ENCODE data around the gene CIB4. TPM values are rescaled to one million over a fixed set of nuclear protein-coding genes. Genes with fewer than 3 reads are reported as not detected.

CIB4 gene
- total and polyA plus RNA-seq, 2 donors (not counting 1 experiment from before 2014, with no cell fraction given), result not detected

DNA sequence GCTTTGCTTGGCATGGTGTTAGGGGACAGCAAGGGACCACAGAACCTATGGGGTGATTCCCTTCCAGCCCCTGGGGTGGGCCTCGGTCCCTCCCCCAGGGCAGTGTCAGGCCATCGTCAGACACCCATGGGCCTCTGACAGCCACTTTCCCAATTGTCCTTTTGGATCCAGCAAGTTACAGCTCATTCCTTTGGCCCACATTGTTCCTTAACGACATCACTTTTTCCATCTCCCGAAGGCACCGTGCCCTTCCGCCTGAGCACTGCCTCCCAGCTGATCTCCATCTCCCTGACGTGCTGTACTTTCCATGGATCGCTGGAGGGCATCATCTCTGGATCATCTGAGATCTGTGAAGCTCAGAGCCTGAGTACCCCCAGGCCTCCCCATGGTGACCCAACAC is 41.0 kb upstream of the CIB4 start:
- no peak overlapping the region for H3K27ac ChIP-seq (ENCODE audit: low read length in 2 of 2)
- H3K9me3 ChIP-seq (ENCODE audit: control extremely low read depth in 1 of 3, control insufficient read depth in 2 of 3, insufficient read depth in 1 of 3, low read length in 2 of 3), result peaks cover 0 to 5% (median 0%) of the 10 kb centered on the region in 3 donors
- no peaks in the 10 kb centered on the region for H3K36me3 ChIP-seq (replicated peaks in 1 of 2; ENCODE audit: control extremely low read depth in 1 of 2, control insufficient read depth in 1 of 2, extremely low read depth in 1 of 2, insufficient read depth in 2 of 2, low read length in 1 of 2)
- peaks cover 0 to 11% (median 0%) of the 10 kb centered on the region in 4 experiments for H3K27me3 ChIP-seq (replicated peaks in 1 of 4; ENCODE audit: control extremely low read depth in 1 of 4, control insufficient read depth in 3 of 4, insufficient read depth in 4 of 4, low read length in 3 of 4)
- no peaks in the 10 kb centered on the region for H4K20me1 ChIP-seq (ENCODE audit: control insufficient read depth, insufficient read depth, low read length, poor library complexity, severe bottlenecking)
- ChIA-PET CTCF (no interaction called here), POLR2A (no interaction called here)
- WGBS (ENCODE audit: insufficient coverage), result 94% methylated on average over 8 of the region's 8 CpGs
- ATAC-seq (ENCODE audit: low read depth), result no peak
- intact Hi-C loops (cut with micrococcal nuclease), result no loop called here
- H3K4me1 Mint-ChIP-seq, result no peaks in the 10 kb centered on the region
- no peak overlapping the region for H2AFZ ChIP-seq (ENCODE audit: insufficient read depth, low read depth, low read length, poor library complexity, severe bottlenecking)
- peaks cover 53% of the 10 kb centered on the region for H3K27me3 Mint-ChIP-seq
- no peak overlapping the region for H3K4me3 ChIP-seq (ENCODE audit: control extremely low read depth in 1 of 5, extremely low read depth in 1 of 5, insufficient read depth in 1 of 5, low read depth in 2 of 5, low read length in 4 of 5)
- no peak for TF ChIP-seq EZH2 (IDR thresholded peaks at IDR 0.05; ENCODE audit: borderline replicate concordance, insufficient read depth, low read depth, low read length, poor library complexity, severe bottlenecking)
- TF ChIP-seq, protein P1, sequence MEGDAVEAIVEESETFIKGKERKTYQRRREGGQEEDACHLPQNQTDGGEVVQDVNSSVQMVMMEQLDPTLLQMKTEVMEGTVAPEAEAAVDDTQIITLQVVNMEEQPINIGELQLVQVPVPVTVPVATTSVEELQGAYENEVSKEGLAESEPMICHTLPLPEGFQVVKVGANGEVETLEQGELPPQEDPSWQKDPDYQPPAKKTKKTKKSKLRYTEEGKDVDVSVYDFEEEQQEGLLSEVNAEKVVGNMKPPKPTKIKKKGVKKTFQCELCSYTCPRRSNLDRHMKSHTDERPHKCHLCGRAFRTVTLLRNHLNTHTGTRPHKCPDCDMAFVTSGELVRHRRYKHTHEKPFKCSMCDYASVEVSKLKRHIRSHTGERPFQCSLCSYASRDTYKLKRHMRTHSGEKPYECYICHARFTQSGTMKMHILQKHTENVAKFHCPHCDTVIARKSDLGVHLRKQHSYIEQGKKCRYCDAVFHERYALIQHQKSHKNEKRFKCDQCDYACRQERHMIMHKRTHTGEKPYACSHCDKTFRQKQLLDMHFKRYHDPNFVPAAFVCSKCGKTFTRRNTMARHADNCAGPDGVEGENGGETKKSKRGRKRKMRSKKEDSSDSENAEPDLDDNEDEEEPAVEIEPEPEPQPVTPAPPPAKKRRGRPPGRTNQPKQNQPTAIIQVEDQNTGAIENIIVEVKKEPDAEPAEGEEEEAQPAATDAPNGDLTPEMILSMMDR (IDR thresholded peaks at IDR 0.05), result no peak
- H3K9ac ChIP-seq (ENCODE audit: low read length), result no peak overlapping the region
- no peak overlapping the region for H3K4me3 Mint-ChIP-seq
- no peaks in the 10 kb centered on the region for H3K4me1 ChIP-seq (ENCODE audit: control insufficient read depth in 2 of 2, insufficient read depth in 2 of 2, low read length in 2 of 2)
- no peak for DNase-seq
- peaks cover 6% of the 10 kb centered on the region for H3K9me3 Mint-ChIP-seq (ENCODE audit: insufficient read depth)
- H3K27ac Mint-ChIP-seq, result no peak overlapping the region
- H3K79me2 ChIP-seq (ENCODE audit: control insufficient read depth, insufficient read depth, low read length), result no peaks in the 10 kb centered on the region
- no peak overlapping the region for H3K4me2 ChIP-seq (replicated peaks; ENCODE audit: low read depth, low read length, poor library complexity, severe bottlenecking)

DNA sequence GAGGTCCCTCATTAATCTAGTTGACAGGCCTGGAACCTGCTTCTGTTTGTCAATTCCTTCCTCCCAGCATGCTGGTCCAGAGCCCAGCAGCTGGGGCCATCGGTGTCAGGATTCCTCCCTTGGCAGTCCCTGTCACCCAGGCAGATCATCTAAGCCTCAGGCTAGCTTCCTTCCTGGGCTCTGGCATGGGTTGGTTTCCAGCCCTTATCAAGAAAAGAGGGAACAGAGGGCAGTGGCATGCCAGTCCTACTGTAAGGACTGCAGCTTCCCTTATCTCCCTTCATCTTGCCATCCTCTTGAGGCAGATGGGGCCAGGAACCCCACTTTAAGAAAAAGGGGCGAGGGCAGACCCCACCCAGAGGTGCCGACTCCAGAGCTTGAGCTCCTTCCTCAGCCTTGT is 40.5 kb upstream of the CIB4 start:
- no peaks in the 10 kb centered on the region for H3K36me3 ChIP-seq (replicated peaks in 1 of 2; ENCODE audit: control extremely low read depth in 1 of 2, control insufficient read depth in 1 of 2, extremely low read depth in 1 of 2, insufficient read depth in 2 of 2, low read length in 1 of 2)
- H3K4me3 ChIP-seq (ENCODE audit: control extremely low read depth in 1 of 5, extremely low read depth in 1 of 5, insufficient read depth in 1 of 5, low read depth in 2 of 5, low read length in 4 of 5), result no peak overlapping the region
- Mint-ChIP-seq H3K9me3 (ENCODE audit: insufficient read depth) (peaks cover 7% of the 10 kb centered on the region), H3K4me1 (no peaks in the 10 kb centered on the region), H3K4me3 (no peak overlapping the region), H3K27ac (no peak overlapping the region), H3K27me3 (peaks cover 49% of the 10 kb centered on the region)
- peaks cover 0 to 5% (median 0%) of the 10 kb centered on the region in 3 donors for H3K9me3 ChIP-seq (ENCODE audit: control extremely low read depth in 1 of 3, control insufficient read depth in 2 of 3, insufficient read depth in 1 of 3, low read length in 2 of 3)
- no peak for DNase-seq
- H3K9ac ChIP-seq (ENCODE audit: low read length), result no peak overlapping the region
- no peak overlapping the region for H3K27ac ChIP-seq (ENCODE audit: low read length in 2 of 2)
- H3K79me2 ChIP-seq (ENCODE audit: control insufficient read depth, insufficient read depth, low read length), result no peaks in the 10 kb centered on the region
- WGBS (ENCODE audit: insufficient coverage), result 81% methylated on average over 3 of the region's 3 CpGs
- no peak overlapping the region for H2AFZ ChIP-seq (ENCODE audit: insufficient read depth, low read depth, low read length, poor library complexity, severe bottlenecking)
- H4K20me1 ChIP-seq (ENCODE audit: control insufficient read depth, insufficient read depth, low read length, poor library complexity, severe bottlenecking), result no peaks in the 10 kb centered on the region
- ChIA-PET CTCF (no interaction called here), POLR2A (no interaction called here)
- intact Hi-C loops (cut with micrococcal nuclease), result no loop called here
- H3K4me1 ChIP-seq (ENCODE audit: control insufficient read depth in 2 of 2, insufficient read depth in 2 of 2, low read length in 2 of 2), result no peaks in the 10 kb centered on the region
- H3K27me3 ChIP-seq (replicated peaks in 1 of 4; ENCODE audit: control extremely low read depth in 1 of 4, control insufficient read depth in 3 of 4, insufficient read depth in 4 of 4, low read length in 3 of 4), result peaks cover 0 to 10% (median 0%) of the 10 kb centered on the region in 4 experiments
- no peak overlapping the region for H3K4me2 ChIP-seq (replicated peaks; ENCODE audit: low read depth, low read length, poor library complexity, severe bottlenecking)
- no peak for ATAC-seq (ENCODE audit: low read depth)
- TF ChIP-seq EZH2 (IDR thresholded peaks at IDR 0.05; ENCODE audit: borderline replicate concordance, insufficient read depth, low read depth, low read length, poor library complexity, severe bottlenecking), result no peak
- TF ChIP-seq, protein P1 (IDR thresholded peaks at IDR 0.05), result no peak

All from B cell (primary cell).